Activated T-cell treated with anti-CD3 and anti-CD28 coated beads, Interleukin-2, amount 50 U/mL, for 1 hour (primary cell): ENCODE measurements around the gene KAZALD1.
"Not testable (repeated sequence)": the region's sequence is repeated elsewhere in the genome, so short reads cannot be mapped to it uniquely, and the experiment has no call there.

Source experiments
- DNase-seq: peaks from one replicate; pipeline ENCODE4 v3.0.0-alpha.2; 2020

KAZALD1 gene

DNA sequence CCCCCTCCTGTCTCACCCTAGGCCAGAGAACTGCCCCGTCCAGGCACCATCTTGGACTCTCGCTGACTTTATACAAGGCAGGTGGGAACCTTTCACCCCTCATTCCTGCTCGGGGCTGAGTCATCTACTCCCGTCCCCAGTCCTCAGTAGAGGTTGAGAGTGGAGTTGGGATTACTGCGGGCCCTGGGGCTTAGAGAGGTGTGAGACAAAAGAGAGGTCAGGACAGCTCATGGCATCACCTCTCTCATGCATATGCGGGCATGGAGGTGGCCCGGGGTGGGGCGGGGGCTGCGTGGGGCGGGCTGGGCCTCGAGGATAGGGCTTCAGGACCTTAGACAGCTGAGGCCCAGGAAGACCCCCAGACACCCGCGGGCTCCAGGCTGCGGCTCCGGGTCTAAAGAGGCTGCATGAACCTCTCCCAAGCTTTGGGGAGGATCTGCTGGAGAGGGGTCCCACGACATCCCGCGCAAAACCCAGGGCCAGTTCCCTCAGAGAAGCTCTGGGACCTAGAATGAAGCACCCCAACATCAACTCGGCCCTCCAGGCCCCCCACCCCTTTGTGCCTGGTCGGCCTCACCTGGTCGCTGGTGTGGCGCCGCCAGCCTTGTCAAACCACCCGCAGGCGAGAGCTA, 31.2 kb upstream of the KAZALD1 start:
- no peak for DNase-seq

- peak; percentile 98 for DNase-seq
Observed at GRCh38 chr10:101031128-101031795, 30.5 kb upstream of the KAZALD1 start, which contains the start of the genes PDZD7 and SFXN3. TSS of gene PDZD7 (minus strand) at chr10:101031129. CDS start at chr10:101030219, 910 bp downstream. TSS of gene SFXN3 (plus strand) at chr10:101031234. CDS start at chr10:101034695, 3,461 bp downstream.

DNA sequence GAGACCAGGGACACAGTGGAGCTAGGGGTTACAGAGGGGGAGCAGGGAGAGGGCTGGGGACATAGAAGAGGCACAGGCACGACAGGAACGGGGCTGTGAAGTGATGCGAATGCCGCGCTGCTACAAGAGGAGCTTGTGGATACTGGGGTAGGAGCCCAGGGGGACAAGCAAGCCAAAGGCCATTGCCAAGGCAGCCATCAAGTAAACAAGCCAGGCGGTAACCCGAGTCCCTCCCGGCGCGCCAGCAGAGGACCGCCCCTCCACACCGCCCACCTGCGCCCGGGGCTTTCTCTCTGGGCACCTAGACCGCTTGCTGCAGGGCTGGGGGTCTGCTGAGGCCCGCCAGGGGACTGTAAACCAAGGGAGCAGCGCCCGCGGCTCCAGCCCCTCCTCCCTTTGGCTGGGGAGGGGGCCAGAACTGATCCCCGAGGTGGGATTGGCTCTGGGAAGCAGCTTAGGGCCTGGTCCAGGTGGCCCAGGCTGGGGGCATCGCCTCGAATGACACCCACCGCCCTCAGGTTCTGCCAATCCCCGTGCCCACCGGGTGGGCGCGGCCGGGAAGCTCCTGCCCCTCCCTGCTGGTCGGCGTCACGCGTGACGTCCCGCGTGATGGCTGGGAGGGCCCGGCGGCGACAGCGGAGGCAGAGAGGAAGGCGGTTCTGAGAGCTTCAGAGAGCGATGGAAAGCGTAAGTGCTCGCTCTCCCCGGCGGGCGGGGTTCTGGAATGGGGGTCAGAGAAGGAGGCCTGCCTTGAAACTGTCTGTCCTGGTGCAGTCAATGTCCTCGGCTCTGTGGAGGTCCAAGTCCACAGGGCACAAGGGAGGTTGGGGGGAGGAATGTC, 29.8 kb upstream of the KAZALD1 start:
- DNase-seq = peak; percentile 89

GRCh38 chr10:101032637-101033224, 29.1 kb upstream of the KAZALD1 start:
- no peak for DNase-seq

DNA sequence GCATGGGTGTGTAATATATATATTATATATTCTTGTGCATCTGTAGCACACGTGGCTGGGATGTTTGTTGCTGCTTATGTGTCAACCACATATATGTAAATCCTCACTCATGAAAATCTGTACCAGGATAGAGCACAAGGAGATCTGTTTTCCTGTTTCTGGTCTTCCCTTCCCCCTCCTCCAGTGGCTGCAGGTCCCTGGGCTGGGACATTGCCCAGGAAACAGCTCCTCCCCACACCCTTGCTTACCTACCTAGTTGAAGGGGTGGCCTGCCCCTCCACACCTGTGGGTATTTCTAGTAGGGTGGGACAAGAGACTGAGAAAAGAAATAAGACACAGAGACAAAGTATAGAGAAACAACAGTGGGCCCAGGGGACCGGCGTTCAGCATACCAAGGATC, 28.5 kb upstream of the KAZALD1 start:
- no peak for DNase-seq

GRCh38 chr10:101034404-101034803, 27.4 kb upstream of the KAZALD1 start:
- not testable (repeated sequence) for DNase-seq

GRCh38 chr10:101035314-101035713, 26.5 kb upstream of the KAZALD1 start:
- no peak for DNase-seq

- no peak for DNase-seq
Observed at GRCh38 chr10:101035916-101036702, 25.7 kb upstream of the KAZALD1 start.

DNA sequence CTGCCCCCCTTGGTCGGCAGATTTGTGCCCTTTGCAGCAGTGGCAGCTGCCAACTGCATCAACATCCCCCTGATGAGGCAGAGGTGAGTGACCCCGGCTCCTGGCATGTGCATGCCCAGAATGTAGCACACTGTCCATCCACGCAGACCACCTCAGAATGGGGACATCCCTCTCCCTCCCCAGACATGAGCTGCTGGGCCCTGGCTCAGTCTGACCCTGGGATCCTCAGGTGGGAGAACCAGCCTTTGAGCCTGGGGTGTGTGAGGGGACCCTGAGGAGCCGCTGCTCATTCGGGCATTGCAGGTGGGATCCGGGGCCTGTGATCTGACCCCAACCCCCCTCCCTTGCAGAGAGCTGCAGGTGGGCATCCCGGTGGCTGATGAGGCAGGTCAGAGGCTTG, 25.1 kb upstream of the KAZALD1 start:
- no peak for DNase-seq

DNA sequence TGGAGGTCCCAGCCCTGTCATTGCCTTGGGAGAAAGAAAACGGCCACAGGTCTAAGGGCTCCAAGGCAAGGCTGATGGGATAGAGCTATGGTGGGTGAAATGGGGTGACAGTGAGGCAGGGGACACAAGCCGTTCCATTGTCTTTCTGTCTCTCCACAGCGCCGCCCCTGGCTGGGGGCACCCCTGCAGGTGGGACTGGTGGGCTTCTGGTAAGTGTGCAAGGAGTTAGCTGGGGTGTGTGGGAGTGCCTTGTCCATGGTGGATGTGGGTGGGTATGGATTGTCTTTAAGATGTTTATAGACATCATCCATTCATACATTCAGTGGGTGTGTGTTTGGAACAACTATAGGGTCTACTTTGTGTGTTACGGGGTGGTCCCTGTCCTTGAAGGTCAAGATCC, 23.3 kb upstream of the KAZALD1 start:
- no peak for DNase-seq

DNA sequence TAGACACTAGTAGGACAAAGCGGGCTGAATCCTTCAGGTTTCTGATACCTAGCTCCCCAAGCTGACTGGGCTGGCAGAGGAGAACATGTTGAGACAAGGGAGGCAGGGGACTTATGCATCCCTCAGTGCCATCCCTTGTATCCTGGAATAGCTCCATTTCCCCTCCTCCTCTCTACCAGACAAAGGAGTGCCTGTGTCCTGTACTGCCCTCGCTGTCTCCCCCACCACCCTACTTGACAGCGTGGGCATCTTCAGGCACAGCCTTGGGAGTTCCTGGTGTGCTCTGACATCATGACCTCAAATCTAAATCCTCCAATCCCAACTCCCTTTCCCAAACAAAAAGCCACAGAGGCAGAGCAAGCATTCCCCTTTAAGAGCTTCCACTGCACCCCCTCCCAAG, 21.7 kb upstream of the KAZALD1 start:
- DNase-seq = no peak

GRCh38 chr10:101040851-101041250, 20.9 kb upstream of the KAZALD1 start:
- DNase-seq = no peak

- peak; percentile 75 for DNase-seq
Observed at GRCh38 chr10:101041252-101041761, 20.5 kb upstream of the KAZALD1 start.

DNA sequence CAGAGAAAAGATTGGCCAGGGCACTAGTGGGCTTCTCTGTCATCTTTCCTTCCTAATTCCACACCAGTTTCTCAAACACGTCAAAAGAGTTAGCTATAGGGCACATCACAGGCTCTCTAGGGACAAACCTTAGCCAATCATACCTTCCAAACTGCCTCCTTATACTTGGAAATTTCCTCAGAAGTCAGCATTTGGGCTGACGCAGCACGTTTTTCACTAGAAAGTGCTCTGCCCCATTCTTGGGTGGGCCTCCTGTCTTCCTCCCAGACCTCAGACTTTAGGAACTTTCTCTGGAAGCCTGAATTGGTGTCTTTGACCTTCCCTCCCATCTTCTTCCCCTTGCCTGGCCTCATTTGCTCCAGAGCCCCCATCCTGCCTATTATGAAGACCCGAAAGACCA, 19.7 kb upstream of the KAZALD1 start:
- no peak for DNase-seq

GRCh38 chr10:101042667-101043362, 19.0 kb upstream of the KAZALD1 start:
- peak; percentile 80 for DNase-seq

- DNase-seq = no peak
Observed at GRCh38 chr10:101043363-101043707, 18.5 kb upstream of the KAZALD1 start.

GRCh38 chr10:101044117-101044516, 17.7 kb upstream of the KAZALD1 start:
- no peak for DNase-seq

DNA sequence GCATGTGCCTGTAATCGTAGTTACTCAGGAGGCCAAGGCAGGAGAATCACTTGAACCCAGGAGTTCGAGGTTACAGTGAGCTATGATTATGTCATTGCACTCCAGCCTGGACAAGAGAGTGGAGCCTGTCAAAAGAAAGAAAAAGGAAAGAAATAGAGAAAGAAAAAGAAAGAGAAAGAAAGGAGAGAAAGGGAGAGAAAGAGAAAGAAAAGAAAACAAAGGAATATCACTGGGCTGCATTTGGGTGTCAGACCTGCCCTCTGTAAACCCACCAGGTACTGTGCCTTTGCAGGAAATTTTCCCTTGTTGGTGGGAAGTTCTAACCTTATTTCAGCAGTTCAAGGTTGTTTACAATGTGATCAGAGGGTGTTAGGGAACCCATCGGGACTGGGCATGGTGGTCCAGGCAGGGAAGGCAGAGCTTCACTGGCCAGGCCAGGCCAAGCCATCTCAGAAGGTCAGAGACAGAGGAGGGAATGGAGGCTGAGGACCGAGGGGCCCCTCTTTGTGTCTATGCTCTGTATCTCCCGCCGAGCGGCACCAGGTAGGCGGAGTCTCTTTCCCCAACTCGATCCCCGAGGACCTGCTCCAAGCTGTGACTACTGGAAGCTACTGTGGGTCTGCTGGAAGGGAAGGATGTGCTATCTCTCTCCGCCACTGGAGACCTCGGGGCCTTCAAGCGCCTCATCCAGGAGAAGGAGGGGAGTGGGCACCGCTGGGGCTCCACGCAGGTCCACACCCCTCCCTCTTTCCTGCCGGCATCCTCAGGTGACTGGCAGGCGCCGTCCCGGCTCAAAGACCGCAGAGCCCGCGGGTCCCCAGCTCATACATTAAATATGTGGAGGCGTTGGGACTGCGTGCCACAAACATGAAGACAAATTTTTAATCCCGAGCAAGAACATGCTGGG, 15.2 kb upstream of the KAZALD1 start:
- DNase-seq = no peak

DNA sequence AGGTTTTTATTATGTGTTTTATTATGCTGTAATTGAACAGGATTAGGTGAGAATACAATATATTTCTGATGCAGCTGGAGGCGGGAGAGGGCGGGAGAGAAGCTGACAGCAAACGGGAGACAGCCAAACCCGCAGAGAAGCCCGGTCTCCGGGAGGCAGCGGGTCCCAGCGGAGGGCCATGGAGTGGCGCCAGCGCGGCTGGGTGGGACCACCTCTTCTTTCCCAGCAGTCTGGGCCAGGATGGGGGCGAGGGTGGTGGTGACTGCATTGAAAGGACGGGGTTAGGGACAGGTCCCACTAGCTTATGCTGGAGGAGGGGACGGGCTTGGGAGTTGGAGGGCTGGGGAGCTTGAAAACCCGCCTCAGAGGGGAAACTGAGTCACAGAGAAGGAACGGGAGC, 14.5 kb upstream of the KAZALD1 start:
- DNase-seq = no peak
